A549 treated with dexamethasone at 1 μM for 4 hours (cell line): Measurements from ENCODE around the gene DEFB124. TPM values are rescaled to one million over a fixed set of nuclear protein-coding genes. Genes with fewer than 3 reads are reported as not detected.

ENCODE experiments used
- total RNA-seq: library from RNA; stranded (reverse); fragments of 200-300 nt; extraction: Qiagen RNA extraction; gene quantifications from 5 replicates; pipeline ENCODE4 v1.2.3, GENCODE V29; 2022

DEFB124 gene
- 0.21 to 0.72 TPM (median 0.35 TPM) in 4 of 5 replicates, not detected in the other for total RNA-seq

GRCh38 chr20:31474758-31475427 is at the start of gene DEFB124, which contains the start of gene REM1:
DEFB124 (minus strand) TSS chr20:31475127; CDS start chr20:31473013, 2,114 bp downstream.
REM1 (plus strand) TSS chr20:31475288; CDS start chr20:31476446, 1,158 bp downstream.

DNA sequence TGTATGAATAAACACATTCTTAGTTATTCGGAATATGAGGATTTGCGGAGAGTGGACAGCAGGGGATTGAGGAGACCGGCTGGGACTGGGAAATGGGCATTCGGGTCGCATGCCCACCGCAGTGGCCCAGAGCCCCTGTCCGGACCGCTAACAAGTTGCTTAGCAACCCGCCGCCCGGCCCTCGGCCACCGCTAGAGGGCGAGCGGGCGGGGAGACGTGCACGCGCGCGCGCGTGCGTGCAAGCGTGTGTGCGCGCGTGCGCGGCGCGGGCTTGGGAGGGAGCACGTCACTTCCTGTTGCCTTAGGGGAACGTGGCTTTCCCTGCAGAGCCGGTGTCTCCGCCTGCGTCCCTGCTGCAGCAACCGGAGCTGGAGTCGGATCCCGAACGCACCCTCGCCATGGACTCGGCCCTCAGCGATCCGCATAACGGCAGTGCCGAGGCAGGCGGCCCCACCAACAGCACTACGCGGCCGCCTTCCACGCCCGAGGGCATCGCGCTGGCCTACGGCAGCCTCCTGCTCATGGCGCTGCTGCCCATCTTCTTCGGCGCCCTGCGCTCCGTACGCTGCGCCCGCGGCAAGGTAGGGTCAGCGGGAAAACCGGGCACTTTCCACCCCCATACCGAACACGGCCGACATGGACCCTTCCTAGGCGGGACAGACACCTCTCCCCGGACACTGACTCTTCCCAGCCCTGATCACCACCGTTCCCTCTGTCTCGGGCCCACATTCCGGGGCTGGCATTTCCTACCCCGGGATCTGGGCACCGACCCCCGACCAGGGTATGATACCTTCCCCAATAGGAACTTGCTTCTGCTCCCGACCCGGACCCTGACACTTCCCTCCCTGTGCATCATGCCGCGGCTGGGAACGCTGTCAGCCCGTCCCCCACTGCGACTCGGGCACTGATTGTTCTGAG is 39.5 kb upstream of the DEFB124 start, which contains the start of gene HM13:
HM13 (plus strand) TSS at position 289 of the 918 bp plus-strand sequence; CDS start at position 399, 110 bp downstream.

GRCh38 chr20:31440012-31440659 is 34.8 kb downstream of the DEFB124 start, which contains the start of gene DEFB123:
DEFB123 (plus strand) TSS chr20:31440632; CDS start chr20:31440699, 67 bp downstream.

Other genes starting within 250 kb of the DEFB124 start
- gene DEFB115, start 217.5 kb downstream of the DEFB124 start, total RNA-seq, result not detected in 5 replicates
- not detected in 5 replicates for gene DEFB116, start 166.5 kb downstream of the DEFB124 start, total RNA-seq
- gene DEFB118, start 106.5 kb downstream of the DEFB124 start, total RNA-seq, result not detected in 5 replicates
- gene DEFB119, start 84.5 kb downstream of the DEFB124 start, total RNA-seq, result not detected in 5 replicates
- gene DEFB121, start 68.9 kb downstream of the DEFB124 start, total RNA-seq, result not detected in 5 replicates
- gene DEFB123, start 34.5 kb downstream of the DEFB124 start, total RNA-seq, result not detected in 5 replicates
- gene REM1, start 161 bp upstream of the DEFB124 start, total RNA-seq, result 0.47 to 1.1 TPM (median 0.99 TPM) in 5 replicates
- gene HM13, start 39.3 kb upstream of the DEFB124 start, total RNA-seq, result 199 to 270 TPM (median 250 TPM) in 5 replicates
- 341 to 512 TPM (median 429 TPM) in 5 replicates for gene ID1, start 130.2 kb upstream of the DEFB124 start, total RNA-seq
- gene COX4I2, start 162.8 kb upstream of the DEFB124 start, total RNA-seq, result not detected in 5 replicates
- 303 to 331 TPM (median 315 TPM) in 5 replicates for gene BCL2L1, start 247.7 kb upstream of the DEFB124 start, total RNA-seq